Measurements from ENCODE around the gene USH1G. TPM values are rescaled to one million over a fixed set of nuclear protein-coding genes. Genes with fewer than 3 reads are reported as not detected.

USH1G gene
- under 1 TPM in 2 of 4 donors, not detected in 2; 0.27 to 0.32 TPM for total RNA-seq

DNA sequence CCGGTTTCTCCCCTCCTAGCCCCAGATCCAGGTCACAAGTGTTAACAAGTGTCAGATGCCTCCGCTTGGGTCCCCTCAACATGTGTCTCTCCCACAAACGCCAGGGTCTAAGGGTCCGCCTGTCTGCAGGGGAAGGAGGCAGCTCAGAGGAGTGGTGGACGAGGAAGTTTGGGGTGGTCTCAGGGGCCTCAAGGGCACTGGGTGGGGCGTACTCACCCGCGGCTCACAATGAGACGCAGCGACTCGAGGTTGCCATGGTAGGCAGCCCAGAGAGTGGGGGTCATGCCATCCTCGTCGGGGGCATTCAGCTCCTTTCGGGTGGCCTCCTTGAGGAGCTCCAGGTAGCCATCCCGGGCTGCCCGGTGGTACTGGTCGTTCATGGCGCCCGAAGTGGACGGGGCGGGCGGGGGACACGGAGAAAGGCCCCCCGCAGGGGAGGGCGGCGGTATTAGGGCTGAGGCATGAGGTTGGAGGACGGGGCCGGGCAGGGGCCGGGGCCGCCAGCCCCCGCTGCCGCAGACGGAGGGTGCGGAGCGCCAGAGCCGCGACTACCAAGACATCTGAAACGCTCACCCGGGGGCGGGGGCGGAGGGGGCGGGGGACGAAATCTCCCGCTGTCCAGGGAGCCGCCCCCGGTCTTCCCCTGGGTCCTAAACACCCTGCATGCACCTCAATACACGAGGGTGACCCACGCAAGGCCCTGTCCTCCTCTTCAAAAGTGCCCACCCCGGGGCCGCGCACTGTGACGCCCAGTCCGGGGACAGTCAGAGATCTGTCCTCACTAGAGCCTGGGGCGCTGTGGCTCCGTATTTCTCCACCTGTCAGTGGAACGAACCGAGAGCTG lies at the start of gene USH1G:
USH1G (minus strand) TSS at position 562 of the 844 bp plus-strand sequence; CDS start at position 380, 182 bp downstream.
- intact Hi-C loops (cut with DNase I; ENCODE audit: low total_unique reads) (no loop called here), in situ Hi-C loops (cut with MboI; ENCODE audit: low pct_ligation_motif_present in 1 of 4, low pct_unique_long_range_greater_than_20kb in 1 of 4, low sequenced_read_pairs in 3 of 4) (no loop called here)
- Histone ChIP-seq H3K4me1 (peaks cover 10 to 24% (median 15%) of the 10 kb centered on the region in 4 donors), H3K4me3 (peak within 1 kb of the TSS in 2 of 4 donors; percentile 21 to 41), H3K9me3 (no peaks in the 10 kb centered on the region), H3K27me3 (peaks cover 91% of the 10 kb centered on the region), H3K36me3 (no peaks in the 10 kb centered on the region), H3K27ac (no peak within 1 kb of the TSS)
- peak; percentile 17 for DNase-seq
- 13% methylated on average over 21 of the region's 57 CpGs; no CpG with 5 or more reads in 1 of the 2 donors for WGBS, 2 donors (ENCODE audit: low coverage in 1 of 2)
- TF ChIP-seq POLR2AphosphoS5 (IDR thresholded peaks at IDR 0.05): no peak
- TF ChIP-seq POLR2A (IDR thresholded peaks at IDR 0.05): no peak

DNA sequence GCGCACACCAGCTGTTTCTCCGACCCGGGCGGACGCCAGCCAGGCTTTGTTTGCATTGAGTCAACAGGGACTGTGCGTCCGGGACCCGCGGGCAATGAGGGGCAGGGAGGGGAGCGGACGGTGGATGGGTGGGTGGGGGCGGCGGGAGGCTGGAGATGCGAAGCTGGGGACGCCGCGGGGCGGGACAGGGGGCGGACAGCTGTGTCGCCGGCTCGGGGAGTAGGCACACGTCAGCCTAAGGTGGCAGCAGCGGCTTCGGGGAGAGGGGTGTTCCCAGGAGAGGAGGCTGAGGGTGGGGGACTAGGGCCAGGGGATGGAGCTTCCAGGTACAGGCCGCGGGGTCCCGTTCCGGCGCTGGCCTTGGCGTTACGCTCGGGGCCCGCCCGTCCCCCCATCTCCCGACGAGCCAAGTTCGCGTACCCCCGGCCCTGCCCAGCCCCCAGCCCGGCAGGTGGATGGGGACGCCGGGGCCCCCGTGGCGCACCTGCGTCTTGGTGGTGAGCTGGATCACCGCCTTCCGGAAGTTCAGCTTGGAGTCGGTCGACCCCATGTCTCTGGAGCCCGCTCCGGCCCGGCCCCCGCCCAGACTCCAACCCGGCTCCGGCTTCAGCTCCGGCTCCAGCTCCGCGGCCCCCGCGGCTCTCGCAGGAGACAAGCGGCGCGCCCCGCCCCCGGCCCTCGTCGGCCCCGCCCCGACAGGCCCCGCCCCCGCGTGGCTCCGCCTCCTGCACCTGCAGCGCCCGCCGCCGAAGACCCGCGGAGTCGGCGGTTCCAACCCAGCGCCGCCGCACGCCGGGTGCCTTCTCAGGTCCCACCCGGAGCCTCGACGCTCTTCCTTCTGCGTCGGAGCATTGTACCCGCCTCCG lies 49.3 kb upstream of the USH1G start, which contains the start of gene HID1:
HID1 (minus strand) TSS at position 653 of the 866 bp plus-strand sequence; CDS start at position 550, 103 bp downstream.
- intact Hi-C loops (cut with DNase I; ENCODE audit: low total_unique reads) (no loop called here), in situ Hi-C loops (cut with MboI; ENCODE audit: low pct_ligation_motif_present in 1 of 4, low pct_unique_long_range_greater_than_20kb in 1 of 4, low sequenced_read_pairs in 3 of 4) (loop anchor here in 1 of 4 donors (25.0 kb wide), 1 partner anchor 215 kb away; the partner anchor contains the start of gene SUMO2)
- H3K36me3 ChIP-seq: no peaks in the 10 kb centered on the region
- H3K4me3 ChIP-seq: peak within 1 kb of the TSS; percentile 37 to 76 (median 60)
- peak in 1 of 3 donors; percentile 34 for TF ChIP-seq POLR2AphosphoS5 (IDR thresholded peaks at IDR 0.05)
- TF ChIP-seq POLR2A (IDR thresholded peaks at IDR 0.05): peak; percentile 59
- TF ChIP-seq, protein P1, sequence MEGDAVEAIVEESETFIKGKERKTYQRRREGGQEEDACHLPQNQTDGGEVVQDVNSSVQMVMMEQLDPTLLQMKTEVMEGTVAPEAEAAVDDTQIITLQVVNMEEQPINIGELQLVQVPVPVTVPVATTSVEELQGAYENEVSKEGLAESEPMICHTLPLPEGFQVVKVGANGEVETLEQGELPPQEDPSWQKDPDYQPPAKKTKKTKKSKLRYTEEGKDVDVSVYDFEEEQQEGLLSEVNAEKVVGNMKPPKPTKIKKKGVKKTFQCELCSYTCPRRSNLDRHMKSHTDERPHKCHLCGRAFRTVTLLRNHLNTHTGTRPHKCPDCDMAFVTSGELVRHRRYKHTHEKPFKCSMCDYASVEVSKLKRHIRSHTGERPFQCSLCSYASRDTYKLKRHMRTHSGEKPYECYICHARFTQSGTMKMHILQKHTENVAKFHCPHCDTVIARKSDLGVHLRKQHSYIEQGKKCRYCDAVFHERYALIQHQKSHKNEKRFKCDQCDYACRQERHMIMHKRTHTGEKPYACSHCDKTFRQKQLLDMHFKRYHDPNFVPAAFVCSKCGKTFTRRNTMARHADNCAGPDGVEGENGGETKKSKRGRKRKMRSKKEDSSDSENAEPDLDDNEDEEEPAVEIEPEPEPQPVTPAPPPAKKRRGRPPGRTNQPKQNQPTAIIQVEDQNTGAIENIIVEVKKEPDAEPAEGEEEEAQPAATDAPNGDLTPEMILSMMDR (IDR thresholded peaks at IDR 0.05): no peak
- 2% methylated on average over 48 of the region's 95 CpGs; no CpG with 5 or more reads in 1 of the 2 donors for WGBS, 2 donors (ENCODE audit: low coverage in 1 of 2)
- H3K27me3 ChIP-seq: peaks cover 36% of the 10 kb centered on the region
- H3K27ac ChIP-seq: peak within 1 kb of the TSS; percentile 60 to 77 (median 74)
- DNase-seq: peak; percentile 84
- peaks cover 0 to 26% (median 20%) of the 10 kb centered on the region in 4 donors for H3K4me1 ChIP-seq
- no peaks in the 10 kb centered on the region for H3K9me3 ChIP-seq

DNA sequence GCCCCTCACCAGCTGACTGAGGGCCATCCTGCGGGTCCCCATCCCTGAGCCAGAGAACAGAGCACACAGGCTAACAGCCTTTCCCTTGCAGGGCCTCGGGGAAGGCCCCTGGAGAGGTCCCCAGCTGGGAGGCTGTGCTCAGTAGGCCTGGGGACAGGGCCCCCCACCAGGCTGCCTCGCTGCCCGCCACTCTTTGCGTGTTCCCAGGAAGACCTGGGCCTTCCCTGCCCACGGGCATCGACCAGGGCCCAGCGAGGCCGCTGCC lies 48.7 kb upstream of the USH1G start:
- H3K36me3 ChIP-seq: no peaks in the 10 kb centered on the region
- intact Hi-C loops (cut with DNase I; ENCODE audit: low total_unique reads): no loop called here
- peak overlapping the region; percentile 60 to 77 (median 74) for H3K27ac ChIP-seq
- TF ChIP-seq, protein P1 (IDR thresholded peaks at IDR 0.05): no peak
- WGBS, 2 donors (ENCODE audit: low coverage in 1 of 2): 42% methylated on average over 7 of the region's 9 CpGs; no CpG with 5 or more reads in 1 of the 2 donors
- in situ Hi-C loops (cut with MboI; ENCODE audit: low pct_ligation_motif_present in 1 of 4, low pct_unique_long_range_greater_than_20kb in 1 of 4, low sequenced_read_pairs in 3 of 4): loop anchor here in 1 of 4 donors (25.0 kb wide), 1 partner anchor 216 kb away; the partner anchor contains the start of gene SUMO2
- peak overlapping the region; percentile 37 to 76 (median 60) for H3K4me3 ChIP-seq
- H3K27me3 ChIP-seq: peaks cover 36% of the 10 kb centered on the region
- no peaks in the 10 kb centered on the region for H3K9me3 ChIP-seq
- DNase-seq: no peak
- peaks cover 0 to 26% (median 20%) of the 10 kb centered on the region in 4 donors for H3K4me1 ChIP-seq

DNA sequence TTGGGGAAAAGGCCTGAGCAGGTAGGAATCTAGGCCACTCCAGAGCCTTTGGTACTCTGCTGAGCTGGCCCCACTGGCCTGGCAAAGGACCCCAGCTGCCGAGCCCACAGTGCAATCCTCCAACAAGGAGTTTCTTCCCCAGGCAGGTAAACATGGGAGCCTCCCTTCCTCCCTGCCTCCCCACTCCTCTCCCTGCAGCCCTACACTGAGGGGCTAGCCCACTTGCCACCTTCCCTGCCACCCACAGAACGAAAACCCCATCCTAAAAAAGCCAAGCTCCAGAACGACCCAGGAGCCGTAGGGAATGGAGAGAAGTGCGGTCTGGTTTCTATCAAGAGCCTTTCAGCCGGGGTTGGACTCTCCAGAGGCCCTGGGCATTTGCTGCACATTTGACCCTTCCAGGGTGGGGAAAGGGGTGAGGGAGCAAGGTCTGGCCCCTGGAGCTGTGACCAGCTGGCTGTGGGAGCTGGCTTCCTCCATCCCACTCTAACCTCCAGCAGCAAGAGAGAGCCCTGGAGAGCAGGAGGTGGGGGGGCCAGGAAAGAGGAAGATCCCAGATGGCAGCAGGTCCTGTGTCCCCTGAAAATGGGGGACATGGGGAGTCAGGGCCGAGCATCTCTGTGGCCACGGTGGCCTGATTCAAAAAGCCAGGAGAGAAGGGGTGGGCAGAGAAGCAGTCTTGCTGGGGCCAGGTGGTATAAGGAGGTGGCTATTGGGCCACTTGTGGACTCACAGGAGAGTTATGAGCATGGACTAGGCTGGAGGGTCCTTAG lies 48.2 kb upstream of the USH1G start:
- Histone ChIP-seq H3K36me3 (no peaks in the 10 kb centered on the region), H3K27ac (peak overlapping the region; percentile 60 to 77 (median 74)), H3K27me3 (peaks cover 36% of the 10 kb centered on the region), H3K9me3 (no peaks in the 10 kb centered on the region), H3K4me1 (peaks cover 0 to 26% (median 20%) of the 10 kb centered on the region in 4 donors), H3K4me3 (peak overlapping the region; percentile 37 to 76 (median 60))
- TF ChIP-seq POLR2A (IDR thresholded peaks at IDR 0.05): no peak
- TF ChIP-seq EP300 (IDR thresholded peaks at IDR 0.05; ENCODE audit: low read depth): no peak
- TF ChIP-seq, protein P1 (IDR thresholded peaks at IDR 0.05): no peak
- no peak for TF ChIP-seq POLR2AphosphoS5 (IDR thresholded peaks at IDR 0.05)
- WGBS, 2 donors (ENCODE audit: low coverage in 1 of 2): 81 to 100% methylated on average over 1 to 8 of the region's 8 CpGs
- no peak for DNase-seq
- intact Hi-C loops (cut with DNase I; ENCODE audit: low total_unique reads) (no loop called here), in situ Hi-C loops (cut with MboI; ENCODE audit: low pct_ligation_motif_present in 1 of 4, low pct_unique_long_range_greater_than_20kb in 1 of 4, low sequenced_read_pairs in 3 of 4) (loop anchor here in 1 of 4 donors (25.0 kb wide), 1 partner anchor 216 kb away; the partner anchor contains the start of gene SUMO2)

Data from transverse colon (tissue), 4 donors.